ENCODE results near the gene HNF4A. TPM values are rescaled to one million over a fixed set of nuclear protein-coding genes. Genes with fewer than 3 reads are reported as not detected.

Gene HNF4A
- total and polyA plus RNA-seq, 4 experiments from 2014 or later = not detected

GRCh38 chr20:44414808-44415207 is 59.3 kb downstream of the HNF4A start:
- H3K9me3 Mint-ChIP-seq = no peaks in the 10 kb centered on the region
- Histone ChIP-seq H3K36me3 (ENCODE audit: insufficient read depth, low read length) (no peaks in the 10 kb centered on the region), H3K4me1 (ENCODE audit: insufficient read depth, low read length) (no peaks in the 10 kb centered on the region), H3K27ac (ENCODE audit: low read depth, low read length) (no peak overlapping the region), H3K9me3 (ENCODE audit: control insufficient read depth in 1 of 2, low read length in 2 of 2) (no peaks in the 10 kb centered on the region), H3K4me3 (ENCODE audit: low read length in 2 of 2) (no peak overlapping the region), H3K27me3 (ENCODE audit: insufficient read depth, low read length) (no peaks in the 10 kb centered on the region)
- intact Hi-C loops (cut with micrococcal nuclease) = no loop called here
- DNase-seq = no peak
- ChIA-PET CTCF (ENCODE audit: partially characterized antibody) (interaction anchor here (1.0 kb wide), 1 partner anchor 30 kb away, joined by 4 read pairs; no protein-coding TSS in a partner anchor), POLR2A (ENCODE audit: partially characterized antibody) (no interaction called here)
- no peaks in the 10 kb centered on the region for H3K4me1 Mint-ChIP-seq
- no peak overlapping the region for H3K27ac Mint-ChIP-seq
- H3K27me3 Mint-ChIP-seq = peaks cover 9% of the 10 kb centered on the region in 2 donors
- no peak overlapping the region for H3K4me3 Mint-ChIP-seq
- H3K36me3 Mint-ChIP-seq = no peaks in the 10 kb centered on the region

- no peak overlapping the region for H3K4me3 Mint-ChIP-seq
- peaks cover 12 to 13% of the 10 kb centered on the region in 2 donors for H3K27me3 Mint-ChIP-seq
- no peak overlapping the region for H3K4me3 ChIP-seq (ENCODE audit: low read length in 2 of 2)
- H3K36me3 ChIP-seq (ENCODE audit: insufficient read depth, low read length) = no peaks in the 10 kb centered on the region
- H3K9me3 ChIP-seq (ENCODE audit: control insufficient read depth in 1 of 2, low read length in 2 of 2) = no peaks in the 10 kb centered on the region
- no peak for DNase-seq
- H3K9me3 Mint-ChIP-seq = no peaks in the 10 kb centered on the region
- no peak overlapping the region for H3K27ac Mint-ChIP-seq
- H3K4me1 Mint-ChIP-seq = no peaks in the 10 kb centered on the region
- intact Hi-C loops (cut with micrococcal nuclease) = no loop called here
- ChIA-PET CTCF (ENCODE audit: partially characterized antibody) (no interaction called here), POLR2A (ENCODE audit: partially characterized antibody) (no interaction called here)
- H3K36me3 Mint-ChIP-seq = no peaks in the 10 kb centered on the region
- H3K4me1 ChIP-seq (ENCODE audit: insufficient read depth, low read length) = no peaks in the 10 kb centered on the region
- H3K27ac ChIP-seq (ENCODE audit: low read depth, low read length) = no peak overlapping the region
- H3K27me3 ChIP-seq (ENCODE audit: insufficient read depth, low read length) = no peaks in the 10 kb centered on the region
These were observed 60.6 kb downstream of the HNF4A start for GRCh38 chr20:44415833-44416715.

- no peaks in the 10 kb centered on the region for H3K9me3 ChIP-seq (ENCODE audit: control insufficient read depth in 1 of 2, low read length in 2 of 2)
- intact Hi-C loops (cut with micrococcal nuclease) = no loop called here
- no peaks in the 10 kb centered on the region for H3K9me3 Mint-ChIP-seq
- peaks cover 10 to 14% of the 10 kb centered on the region in 2 donors for H3K27me3 Mint-ChIP-seq
- no peaks in the 10 kb centered on the region for H3K36me3 Mint-ChIP-seq
- H3K4me1 Mint-ChIP-seq = no peaks in the 10 kb centered on the region
- ChIA-PET CTCF (ENCODE audit: partially characterized antibody) (no interaction called here), POLR2A (ENCODE audit: partially characterized antibody) (no interaction called here)
- no peaks in the 10 kb centered on the region for H3K27me3 ChIP-seq (ENCODE audit: insufficient read depth, low read length)
- H3K4me1 ChIP-seq (ENCODE audit: insufficient read depth, low read length) = no peaks in the 10 kb centered on the region
- no peak overlapping the region for H3K27ac Mint-ChIP-seq
- no peak for DNase-seq
- H3K4me3 Mint-ChIP-seq = no peak overlapping the region
- no peak overlapping the region for H3K4me3 ChIP-seq (ENCODE audit: low read length in 2 of 2)
- H3K27ac ChIP-seq (ENCODE audit: low read depth, low read length) = no peak overlapping the region
- no peaks in the 10 kb centered on the region for H3K36me3 ChIP-seq (ENCODE audit: insufficient read depth, low read length)
These were observed 62.8 kb downstream of the HNF4A start for GRCh38 chr20:44418069-44418905.

- Mint-ChIP-seq H3K9me3 (no peaks in the 10 kb centered on the region), H3K27ac (no peak overlapping the region), H3K4me3 (no peak overlapping the region), H3K4me1 (no peaks in the 10 kb centered on the region), H3K27me3 (peaks cover 12 to 14% of the 10 kb centered on the region in 2 donors), H3K36me3 (no peaks in the 10 kb centered on the region)
- POLR2A ChIA-PET (ENCODE audit: partially characterized antibody) = no interaction called here
- no peaks in the 10 kb centered on the region for H3K36me3 ChIP-seq (ENCODE audit: insufficient read depth, low read length)
- intact Hi-C loops (cut with micrococcal nuclease) = no loop called here
- CTCF ChIA-PET (ENCODE audit: partially characterized antibody) = no interaction called here
- no peaks in the 10 kb centered on the region for H3K27me3 ChIP-seq (ENCODE audit: insufficient read depth, low read length)
- H3K27ac ChIP-seq (ENCODE audit: low read depth, low read length) = no peak overlapping the region
- no peak overlapping the region for H3K4me3 ChIP-seq (ENCODE audit: low read length in 2 of 2)
- no peaks in the 10 kb centered on the region for H3K4me1 ChIP-seq (ENCODE audit: insufficient read depth, low read length)
- H3K9me3 ChIP-seq (ENCODE audit: control insufficient read depth in 1 of 2, low read length in 2 of 2) = no peaks in the 10 kb centered on the region
- no peak for DNase-seq
These were observed 63.8 kb downstream of the HNF4A start for GRCh38 chr20:44419131-44419844.

- Histone ChIP-seq H3K36me3 (ENCODE audit: insufficient read depth, low read length) (no peaks in the 10 kb centered on the region), H3K27me3 (ENCODE audit: insufficient read depth, low read length) (no peaks in the 10 kb centered on the region), H3K4me1 (ENCODE audit: insufficient read depth, low read length) (no peaks in the 10 kb centered on the region), H3K4me3 (ENCODE audit: low read length in 2 of 2) (no peak overlapping the region), H3K27ac (ENCODE audit: low read depth, low read length) (no peak overlapping the region), H3K9me3 (ENCODE audit: control insufficient read depth in 1 of 2, low read length in 2 of 2) (no peaks in the 10 kb centered on the region)
- Mint-ChIP-seq H3K27me3 (peaks cover 9 to 11% of the 10 kb centered on the region in 2 donors), H3K4me1 (no peaks in the 10 kb centered on the region), H3K36me3 (no peaks in the 10 kb centered on the region), H3K4me3 (no peak overlapping the region), H3K27ac (no peak overlapping the region), H3K9me3 (no peaks in the 10 kb centered on the region)
- intact Hi-C loops (cut with micrococcal nuclease) = no loop called here
- ChIA-PET POLR2A (ENCODE audit: partially characterized antibody) (no interaction called here), CTCF (ENCODE audit: partially characterized antibody) (no interaction called here)
- DNase-seq = no peak
These were observed 65.0 kb downstream of the HNF4A start for GRCh38 chr20:44420497-44420896.

GRCh38 chr20:44422083-44422482 is 66.6 kb downstream of the HNF4A start:
- H3K27me3 ChIP-seq (ENCODE audit: insufficient read depth, low read length) = no peaks in the 10 kb centered on the region
- no peaks in the 10 kb centered on the region for H3K9me3 Mint-ChIP-seq
- H3K27ac Mint-ChIP-seq = no peak overlapping the region
- H3K4me1 Mint-ChIP-seq = no peaks in the 10 kb centered on the region
- ChIA-PET CTCF (ENCODE audit: partially characterized antibody) (no interaction called here), POLR2A (ENCODE audit: partially characterized antibody) (no interaction called here)
- no peaks in the 10 kb centered on the region for H3K4me1 ChIP-seq (ENCODE audit: insufficient read depth, low read length)
- H3K36me3 ChIP-seq (ENCODE audit: insufficient read depth, low read length) = no peaks in the 10 kb centered on the region
- H3K27me3 Mint-ChIP-seq = peaks cover 9 to 12% of the 10 kb centered on the region in 2 donors
- no peak overlapping the region for H3K27ac ChIP-seq (ENCODE audit: low read depth, low read length)
- no peak overlapping the region for H3K4me3 Mint-ChIP-seq
- H3K9me3 ChIP-seq (ENCODE audit: control insufficient read depth in 1 of 2, low read length in 2 of 2) = no peaks in the 10 kb centered on the region
- intact Hi-C loops (cut with micrococcal nuclease) = no loop called here
- H3K4me3 ChIP-seq (ENCODE audit: low read length in 2 of 2) = no peak overlapping the region
- no peaks in the 10 kb centered on the region for H3K36me3 Mint-ChIP-seq
- no peak for DNase-seq

GRCh38 chr20:44423480-44423879 is 68.0 kb downstream of the HNF4A start:
- Histone ChIP-seq H3K27ac (ENCODE audit: low read depth, low read length) (no peak overlapping the region), H3K36me3 (ENCODE audit: insufficient read depth, low read length) (no peaks in the 10 kb centered on the region), H3K4me3 (ENCODE audit: low read length in 2 of 2) (no peak overlapping the region), H3K27me3 (ENCODE audit: insufficient read depth, low read length) (no peaks in the 10 kb centered on the region), H3K9me3 (ENCODE audit: control insufficient read depth in 1 of 2, low read length in 2 of 2) (no peaks in the 10 kb centered on the region), H3K4me1 (ENCODE audit: insufficient read depth, low read length) (no peaks in the 10 kb centered on the region)
- Mint-ChIP-seq H3K27ac (no peak overlapping the region), H3K36me3 (no peaks in the 10 kb centered on the region), H3K4me1 (no peaks in the 10 kb centered on the region), H3K9me3 (no peaks in the 10 kb centered on the region), H3K27me3 (peaks cover 12 to 14% of the 10 kb centered on the region in 2 donors), H3K4me3 (no peak overlapping the region)
- ChIA-PET CTCF (ENCODE audit: partially characterized antibody) (no interaction called here), POLR2A (ENCODE audit: partially characterized antibody) (no interaction called here)
- intact Hi-C loops (cut with micrococcal nuclease) = no loop called here
- no peak for DNase-seq

All from CD4-positive, alpha-beta memory T cell (primary cell).